Testis (tissue), 3 donors: ENCODE measurements around the gene SLC46A2. TPM values are rescaled to one million over a fixed set of nuclear protein-coding genes. Genes with fewer than 3 reads are reported as not detected.

Experiments used
- DNase-seq: peaks from one replicate; pipeline ENCODE4 v3.0.0-alpha.2; 2019
- H3K27ac ChIP-seq, 2 donors: fragments of 200-600 bp; sonication (generic); one replicate each; pipeline ENCODE4 v1.5.1; 2019
- H3K27me3 ChIP-seq: fragments of 200-600 bp; sonication (generic); one replicate; pipeline ENCODE4 v1.5.1; 2019
- H3K36me3 ChIP-seq: fragments of 200-600 bp; sonication (generic); one replicate; pipeline ENCODE4 v1.5.1; 2017; ENCODE audit warnings: low read depth; ENCODE audit errors: missing control alignments
- H3K4me1 ChIP-seq: fragments of 200-600 bp; sonication (generic); one replicate; pipeline ENCODE4 v1.5.1; 2019
- H3K4me3 ChIP-seq, 2 donors: fragments of 200-600 bp; sonication (generic); one replicate each; pipeline ENCODE4 v1.5.1; 2017 to 2019
- H3K9me3 ChIP-seq: fragments of 200-600 bp; sonication (generic); one replicate; pipeline ENCODE4 v1.5.1; 2017
- POLR2A ChIP-seq: fragments of 450-650 bp; IDR thresholded peaks from one replicate; pipeline ENCODE4 v1.6.1; 2017; ENCODE audit warnings: antibody characterized with exemption, mild to moderate bottlenecking, moderate library complexity
- WGBS, 2 donors: methylation state at CpG; one replicate each; pipeline ENCODE4 v1.1.5; 2018; 5-methylcytosine and 5-hydroxymethylcytosine counted together
- intact Hi-C: fragments of 100-400 bp; cut with DNase I; formaldehyde crosslinking; loops from one replicate; pipeline ENCODE4 v1.15.1; 2023; ENCODE audit warnings: low total_unique reads
- polyA plus RNA-seq: library from polyadenylated mRNA; stranded (reverse); fragments of 350-450 nt; fragmentation: Illumina TruSeq; extraction: RNeasy Lipid Tissue Mini Kit (QIAGEN cat#74804); gene quantifications from one replicate; pipeline ENCODE4 v1.2.3, GENCODE V29; 2014; ENCODE audit warnings: low read depth, low replicate concordance; ENCODE audit not compliant: insufficient read depth
- total RNA-seq, 2 donors: library from RNA; depleted of rRNA; stranded (reverse); fragments of >200 nt; gene quantifications; one replicate each; pipeline ENCODE4 v1.2.3, GENCODE V29; 2016
- TF ChIP-seq, protein P1 (sequence below), 3 experiments: fragments of 450-650 bp in 2 of 3; fragments of 200-600 bp in 1 of 3; sonication (generic) in 1 of 3; IDR thresholded peaks; one replicate each; pipeline ENCODE4 v1.5.1; 2016 to 2019; ENCODE audit warnings: antibody characterized with exemption in 3 of 3, mild to moderate bottlenecking in 2 of 3, moderate library complexity in 1 of 3

Gene SLC46A2
- total and polyA plus RNA-seq, 3 donors from 2014 or later: 1.4 to 2.4 (median 1.9) TPM

DNA sequence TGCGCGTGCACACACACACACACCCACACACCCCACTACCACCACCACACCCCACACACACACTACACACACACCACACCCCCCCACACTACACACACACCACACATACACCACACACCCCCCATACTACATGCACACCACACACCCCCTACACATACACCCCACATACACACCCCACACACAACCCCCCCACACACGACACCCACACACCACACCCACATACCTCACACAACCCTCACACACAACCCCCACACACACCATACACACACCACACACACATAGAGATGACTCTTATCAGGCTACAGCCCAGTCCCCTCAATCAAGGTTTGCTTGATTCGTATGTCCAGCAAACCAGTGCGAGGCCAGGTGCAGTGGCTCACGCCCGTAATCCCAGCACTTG is 25.7 kb downstream of the SLC46A2 start:
- H3K36me3 ChIP-seq: no peaks in the 10 kb centered on the region
- no peak for DNase-seq
- no peak overlapping the region for H3K4me3 ChIP-seq
- intact Hi-C loops: no loop called here
- H3K4me1 ChIP-seq: peaks cover 23% of the 10 kb centered on the region
- TF ChIP-seq POLR2A: no peak
- TF ChIP-seq, protein P1, sequence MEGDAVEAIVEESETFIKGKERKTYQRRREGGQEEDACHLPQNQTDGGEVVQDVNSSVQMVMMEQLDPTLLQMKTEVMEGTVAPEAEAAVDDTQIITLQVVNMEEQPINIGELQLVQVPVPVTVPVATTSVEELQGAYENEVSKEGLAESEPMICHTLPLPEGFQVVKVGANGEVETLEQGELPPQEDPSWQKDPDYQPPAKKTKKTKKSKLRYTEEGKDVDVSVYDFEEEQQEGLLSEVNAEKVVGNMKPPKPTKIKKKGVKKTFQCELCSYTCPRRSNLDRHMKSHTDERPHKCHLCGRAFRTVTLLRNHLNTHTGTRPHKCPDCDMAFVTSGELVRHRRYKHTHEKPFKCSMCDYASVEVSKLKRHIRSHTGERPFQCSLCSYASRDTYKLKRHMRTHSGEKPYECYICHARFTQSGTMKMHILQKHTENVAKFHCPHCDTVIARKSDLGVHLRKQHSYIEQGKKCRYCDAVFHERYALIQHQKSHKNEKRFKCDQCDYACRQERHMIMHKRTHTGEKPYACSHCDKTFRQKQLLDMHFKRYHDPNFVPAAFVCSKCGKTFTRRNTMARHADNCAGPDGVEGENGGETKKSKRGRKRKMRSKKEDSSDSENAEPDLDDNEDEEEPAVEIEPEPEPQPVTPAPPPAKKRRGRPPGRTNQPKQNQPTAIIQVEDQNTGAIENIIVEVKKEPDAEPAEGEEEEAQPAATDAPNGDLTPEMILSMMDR (IDR thresholded peaks at IDR 0.05): no peak
- WGBS, 2 donors: 88 to 96% methylated on average over 5 to 7 of the region's 7 CpGs
- H3K27me3 ChIP-seq: no peaks in the 10 kb centered on the region
- H3K27ac ChIP-seq: no peak overlapping the region
- H3K9me3 ChIP-seq: no peaks in the 10 kb centered on the region

DNA sequence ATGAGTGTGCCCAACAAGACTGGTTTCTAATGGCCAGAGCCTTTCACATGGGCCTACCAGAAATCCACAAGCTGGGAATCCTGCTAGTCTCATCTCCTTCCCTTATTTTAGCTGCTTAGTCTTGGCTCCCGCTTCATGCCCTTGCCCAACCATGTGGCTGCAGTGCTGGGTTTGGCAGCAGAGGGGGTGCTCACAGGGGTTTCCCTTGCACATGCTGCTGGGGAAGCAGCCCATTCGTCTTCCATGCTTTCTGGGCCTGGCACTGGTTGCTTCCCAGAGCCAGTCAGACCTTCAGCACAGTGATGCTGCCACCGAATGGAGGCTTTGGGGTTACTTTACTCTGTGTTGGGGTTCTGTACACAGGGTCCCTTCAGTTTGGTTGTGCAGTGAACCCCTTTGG is 26.3 kb downstream of the SLC46A2 start:
- 64 to 67% methylated on average over 3 of the region's 3 CpGs for WGBS, 2 donors
- Histone ChIP-seq H3K36me3 (no peaks in the 10 kb centered on the region), H3K4me3 (no peak overlapping the region), H3K27me3 (no peaks in the 10 kb centered on the region), H3K4me1 (peaks cover 25% of the 10 kb centered on the region), H3K9me3 (no peaks in the 10 kb centered on the region), H3K27ac (no peak overlapping the region)
- no peak for TF ChIP-seq POLR2A
- TF ChIP-seq, protein P1 (IDR thresholded peaks at IDR 0.05): no peak
- intact Hi-C loops: no loop called here
- no peak for DNase-seq

DNA sequence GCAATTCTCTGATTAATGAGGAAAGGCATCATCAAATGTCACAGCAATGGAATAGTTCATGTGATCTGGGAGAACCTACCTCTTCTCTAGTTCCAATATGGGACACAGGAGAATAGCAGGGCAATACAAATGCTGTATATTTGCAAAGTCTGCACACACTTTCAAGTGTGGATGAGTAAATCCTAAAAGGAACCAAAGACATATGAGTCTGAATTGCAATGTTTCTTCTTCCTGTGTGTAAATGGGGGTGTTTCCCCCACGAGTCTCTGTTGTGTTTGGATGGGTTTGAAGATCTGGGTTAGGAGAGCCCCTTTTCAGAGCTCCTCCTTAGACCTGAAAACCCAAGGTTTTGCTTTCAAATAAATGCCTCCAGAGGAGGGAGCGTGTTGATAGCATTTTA is 26.9 kb downstream of the SLC46A2 start:
- DNase-seq: no peak
- no peak overlapping the region for H3K4me3 ChIP-seq
- H3K9me3 ChIP-seq: no peaks in the 10 kb centered on the region
- no peaks in the 10 kb centered on the region for H3K36me3 ChIP-seq
- H3K4me1 ChIP-seq: peaks cover 25% of the 10 kb centered on the region
- TF ChIP-seq POLR2A: no peak
- TF ChIP-seq, protein P1 (IDR thresholded peaks at IDR 0.05): no peak
- no peaks in the 10 kb centered on the region for H3K27me3 ChIP-seq
- intact Hi-C loops: no loop called here
- no peak overlapping the region for H3K27ac ChIP-seq
- 88 to 89% methylated on average over 2 of the region's 2 CpGs for WGBS, 2 donors

DNA sequence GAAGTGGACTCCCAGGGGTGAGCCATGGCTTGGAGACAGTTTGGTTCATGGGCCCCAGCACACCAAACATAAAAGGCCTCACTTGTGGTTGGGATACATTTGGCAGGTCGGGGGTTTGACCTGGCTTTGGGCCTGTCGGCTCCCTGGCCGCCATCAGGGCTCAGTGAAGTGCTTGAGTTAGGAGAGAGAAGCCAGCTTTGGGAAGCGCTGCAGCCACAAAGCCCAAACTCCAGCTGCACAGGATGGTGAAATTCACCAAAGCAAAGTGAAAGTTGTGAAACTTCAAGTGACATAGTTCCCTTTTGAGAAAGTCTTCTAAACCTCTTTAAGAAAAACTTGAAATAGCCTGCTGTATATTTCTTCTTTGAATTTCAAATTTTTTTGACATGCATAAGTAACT is 27.5 kb downstream of the SLC46A2 start:
- intact Hi-C loops: no loop called here
- Histone ChIP-seq H3K9me3 (no peaks in the 10 kb centered on the region), H3K36me3 (no peaks in the 10 kb centered on the region), H3K4me1 (peaks cover 20% of the 10 kb centered on the region), H3K27me3 (no peaks in the 10 kb centered on the region), H3K27ac (peak overlapping the region in 1 of 2 donors; percentile 68), H3K4me3 (no peak overlapping the region)
- 32 to 38% methylated on average over 4 of the region's 4 CpGs for WGBS, 2 donors
- no peak for DNase-seq
- TF ChIP-seq POLR2A: no peak
- TF ChIP-seq, protein P1 (IDR thresholded peaks at IDR 0.05): no peak

DNA sequence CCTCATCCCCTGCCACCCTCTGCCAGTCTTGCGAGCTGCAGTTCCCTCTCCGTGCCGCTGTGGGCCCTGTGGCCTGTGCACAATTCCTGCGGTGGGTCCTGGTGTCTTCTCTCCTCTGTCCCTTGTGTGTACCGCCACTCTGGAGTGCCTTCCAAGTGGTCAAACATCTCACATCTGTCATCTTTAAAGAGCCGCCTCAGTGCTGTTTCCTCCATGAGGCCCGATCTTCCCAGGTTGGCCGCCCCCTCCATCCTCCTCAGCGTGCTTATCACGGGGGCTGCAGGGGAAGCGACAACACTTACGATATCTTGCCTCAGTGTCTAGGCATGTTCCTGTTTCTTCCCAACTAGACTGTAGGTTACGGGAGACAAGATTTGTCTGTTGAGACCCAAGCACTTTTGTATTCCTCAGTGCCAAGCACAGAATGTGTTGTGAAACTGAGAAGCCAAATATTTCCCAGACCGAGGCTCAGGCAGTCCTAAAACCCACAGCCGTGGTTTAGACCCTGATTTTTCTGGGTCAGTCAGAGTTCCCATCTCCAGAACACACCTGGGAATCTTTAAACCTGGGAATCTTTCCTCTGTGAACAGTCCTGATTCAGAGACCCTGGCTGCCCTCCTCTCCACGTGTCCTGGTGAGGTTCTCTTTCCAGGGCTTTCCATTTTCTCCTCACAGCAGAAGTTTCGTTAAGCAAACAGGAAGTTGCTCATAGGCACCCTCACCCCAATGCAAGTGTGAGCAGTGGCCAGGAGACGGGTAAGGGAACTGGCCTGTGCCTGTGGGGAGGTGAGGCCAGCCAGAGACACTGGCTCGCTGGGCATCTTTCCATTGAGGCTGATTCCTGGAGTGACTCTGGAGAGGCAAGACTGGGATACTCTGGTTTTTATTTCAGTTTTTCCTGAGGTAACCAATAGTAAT is 28.8 kb downstream of the SLC46A2 start:
- H3K27ac ChIP-seq: peak overlapping the region; percentile 31 to 68
- H3K9me3 ChIP-seq: no peaks in the 10 kb centered on the region
- H3K4me1 ChIP-seq: peaks cover 16% of the 10 kb centered on the region
- intact Hi-C loops: no loop called here
- DNase-seq: no peak
- no peak overlapping the region for H3K4me3 ChIP-seq
- TF ChIP-seq, protein P1 (IDR thresholded peaks at IDR 0.05): no peak
- TF ChIP-seq POLR2A: no peak
- WGBS, 2 donors: 72 to 73% methylated on average over 19 of the region's 19 CpGs
- no peaks in the 10 kb centered on the region for H3K27me3 ChIP-seq
- H3K36me3 ChIP-seq: no peaks in the 10 kb centered on the region
